ENCODE results near the gene DMGDH.
A peak's percentile ranks its signal among the peaks of the same experiment; 100 is the strongest.

DMGDH gene

DNA sequence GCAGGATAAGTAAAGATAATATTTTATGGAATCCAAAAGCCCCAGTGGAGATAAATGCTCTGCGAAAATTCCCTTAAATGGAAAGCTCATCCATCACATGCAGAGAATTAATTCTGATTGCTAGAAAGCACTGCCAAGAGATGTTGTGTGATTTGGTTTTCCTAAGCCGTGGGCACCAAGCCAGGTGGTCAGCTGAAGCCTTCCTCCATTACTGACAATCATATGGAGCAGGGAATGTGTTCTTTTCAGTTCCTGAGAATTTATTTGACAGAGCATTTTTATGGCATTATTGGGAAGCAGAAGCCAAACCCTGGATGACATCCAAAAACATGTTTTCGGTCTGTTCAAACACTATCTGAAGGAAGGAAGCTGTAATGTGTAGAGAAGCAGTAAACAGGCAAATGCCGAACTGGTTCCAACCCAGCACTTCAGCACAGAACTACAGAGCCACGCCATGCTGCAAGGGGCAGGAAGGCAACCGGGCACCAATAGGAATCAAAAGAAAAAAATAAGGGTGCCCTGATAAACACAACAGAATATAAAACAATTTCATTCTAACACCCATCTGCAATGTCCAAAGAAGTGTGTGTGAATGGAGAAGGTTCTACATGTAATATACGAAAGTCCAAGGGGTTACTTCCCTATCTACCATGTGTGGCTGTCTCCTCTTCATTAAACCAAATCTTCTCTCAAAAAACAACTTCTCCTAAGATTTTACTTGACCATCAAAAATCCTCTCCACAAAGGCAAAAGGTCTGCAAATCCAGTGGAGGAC, 96.6 kb downstream of the DMGDH start:
- DNase-seq, result peak; percentile 65

DNA sequence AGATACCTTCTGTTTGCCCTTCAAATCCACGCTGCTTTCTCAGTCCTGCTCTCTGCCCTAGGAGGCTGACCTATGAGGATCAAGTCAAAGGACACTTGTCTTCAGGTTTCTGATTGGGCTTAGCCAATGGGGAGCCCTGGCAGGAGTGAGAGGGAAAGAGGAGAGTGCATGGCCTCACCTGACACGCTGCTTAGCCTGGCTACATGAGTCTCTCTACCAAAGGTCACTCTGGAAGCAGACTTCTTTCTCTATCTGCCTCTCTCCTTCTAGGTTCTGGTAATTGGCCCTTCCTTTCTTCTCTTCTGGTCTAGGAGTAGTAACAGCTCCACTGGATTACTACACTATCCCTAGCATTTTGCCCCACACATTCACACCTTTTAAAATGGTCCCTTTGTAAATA, 97.5 kb downstream of the DMGDH start:
- no peak for DNase-seq

DNA sequence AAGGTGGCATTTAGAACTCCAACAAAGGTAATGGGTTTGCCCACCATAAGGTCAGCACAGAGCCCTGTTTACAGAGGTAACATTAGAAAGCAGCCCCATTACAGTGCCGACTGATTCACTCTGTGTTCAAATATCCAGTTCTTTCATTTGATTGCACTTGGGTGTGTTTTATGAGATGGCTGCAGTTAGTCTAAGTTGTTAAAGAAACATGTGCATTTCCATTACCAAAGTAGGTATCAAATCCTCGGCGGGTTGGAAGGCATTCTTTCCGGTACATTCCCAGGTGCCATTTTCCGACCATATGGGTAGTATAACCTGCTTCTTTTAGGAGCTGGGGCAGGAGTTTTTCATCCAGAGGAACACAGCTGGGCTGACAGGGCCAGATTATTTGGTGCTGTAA, 100.7 kb downstream of the DMGDH start:
- DNase-seq, result no peak

DNA sequence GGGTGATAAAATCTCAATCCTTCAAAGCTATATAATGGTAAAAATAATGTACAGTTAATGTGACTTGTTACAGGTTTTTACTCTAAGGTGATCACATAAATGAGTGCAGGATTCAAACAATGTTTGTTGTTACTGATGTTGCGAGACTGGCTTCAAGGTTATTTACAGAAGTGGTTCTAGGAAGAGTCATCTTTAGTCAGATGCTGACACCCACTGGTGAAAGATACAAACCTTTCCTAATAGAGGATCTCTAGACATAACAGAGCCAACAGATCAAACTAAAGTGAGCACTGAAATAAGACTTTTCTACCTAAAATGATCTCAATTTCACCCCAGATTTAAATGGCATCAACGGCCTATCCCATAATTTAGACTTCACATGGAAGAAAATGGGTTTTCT, 104.6 kb downstream of the DMGDH start:
- DNase-seq, result peak; percentile 85

DNA sequence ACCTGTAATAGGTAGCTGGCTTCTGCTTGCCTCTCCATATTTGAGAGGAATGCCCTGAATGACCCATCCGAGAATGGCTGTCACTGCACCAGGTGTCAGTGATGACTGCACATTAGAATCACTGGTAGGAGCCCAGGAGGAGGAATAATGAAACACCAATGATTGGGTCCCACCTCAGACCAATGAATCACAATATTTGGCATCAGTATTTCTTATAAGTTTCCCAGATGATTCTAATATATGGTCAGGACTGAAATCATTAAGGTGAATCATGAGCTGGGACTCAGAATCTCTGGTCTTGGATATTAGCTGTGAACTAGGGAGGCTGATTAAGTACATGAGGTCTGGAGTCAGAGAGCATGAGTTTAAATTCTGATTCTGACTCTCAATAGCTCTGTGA, 107.7 kb downstream of the DMGDH start:
- DNase-seq, result no peak

DNA sequence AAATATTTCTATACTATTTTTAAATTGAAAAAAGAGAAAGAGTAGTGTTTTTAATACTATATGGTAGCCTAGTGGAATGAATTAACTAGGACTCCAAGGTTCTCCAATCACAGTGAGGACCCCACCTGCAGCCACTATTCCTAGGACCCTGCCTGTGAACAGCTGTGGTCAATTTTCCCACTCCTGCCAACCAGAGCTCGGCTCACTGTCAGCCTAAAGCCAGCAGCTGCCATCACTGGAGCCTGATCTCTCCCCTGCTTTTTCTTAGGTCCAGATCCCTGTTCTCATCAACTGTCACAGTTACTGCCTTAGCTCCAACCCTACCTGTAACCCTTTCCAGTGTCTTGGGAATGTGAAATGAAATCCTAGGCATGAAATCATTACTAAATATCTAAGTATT, 109.7 kb downstream of the DMGDH start:
- DNase-seq, result no peak

DNA sequence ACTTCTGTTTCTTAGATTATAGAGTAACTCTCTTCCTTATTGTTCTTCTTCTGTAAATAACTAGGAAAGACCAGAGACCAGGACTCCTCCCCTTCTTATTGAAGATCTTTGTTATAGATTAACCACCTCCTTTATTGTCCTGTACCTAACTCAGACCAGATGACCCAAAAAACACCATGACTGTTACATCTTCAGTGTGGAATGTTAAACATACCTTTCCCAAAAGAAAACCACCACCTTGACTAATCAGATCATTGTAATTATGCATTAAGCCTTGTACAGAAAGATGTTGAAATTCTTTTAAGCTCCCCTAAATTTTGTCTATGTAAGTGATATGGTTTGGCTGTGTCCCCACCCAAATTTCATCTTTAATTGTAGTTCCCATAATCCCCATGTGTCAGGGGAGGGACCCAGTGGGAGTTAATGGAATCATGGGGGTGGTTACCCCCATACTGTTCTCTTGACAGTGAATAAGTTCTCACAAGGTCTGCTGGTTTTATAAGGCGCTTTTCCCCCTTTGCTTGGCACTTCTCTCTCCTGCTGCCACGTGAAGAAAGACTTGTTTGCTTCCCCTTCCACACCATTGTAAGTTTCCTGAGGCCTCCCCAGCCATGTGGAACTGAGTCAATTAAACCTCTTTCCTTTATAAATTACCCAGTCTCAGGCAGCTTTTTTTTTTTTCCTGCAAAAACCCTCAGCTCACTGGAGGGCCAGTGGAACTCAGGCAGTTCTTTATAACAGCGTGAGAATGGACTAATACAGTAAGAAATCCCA, 110.6 kb downstream of the DMGDH start:
- DNase-seq, result no peak

DNA sequence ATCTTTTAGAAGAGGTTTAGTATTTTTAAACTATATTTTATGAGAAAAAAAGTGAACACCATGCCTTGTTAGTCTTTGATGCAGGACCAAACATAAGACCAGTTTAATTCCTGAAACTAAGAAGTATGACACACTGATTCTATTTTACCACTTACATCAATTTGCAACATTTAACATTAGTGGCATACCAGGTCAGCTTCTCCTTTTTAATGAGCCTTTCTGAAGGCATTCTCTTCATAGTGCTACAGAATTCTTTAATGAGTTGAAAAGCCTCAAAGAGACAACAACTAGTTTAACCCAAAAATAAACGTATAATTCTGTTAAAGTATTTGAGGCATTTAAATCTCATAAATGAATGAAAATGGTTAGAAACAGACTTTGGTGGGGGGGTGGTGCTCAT, 112.6 kb downstream of the DMGDH start:
- no peak for DNase-seq

DNA sequence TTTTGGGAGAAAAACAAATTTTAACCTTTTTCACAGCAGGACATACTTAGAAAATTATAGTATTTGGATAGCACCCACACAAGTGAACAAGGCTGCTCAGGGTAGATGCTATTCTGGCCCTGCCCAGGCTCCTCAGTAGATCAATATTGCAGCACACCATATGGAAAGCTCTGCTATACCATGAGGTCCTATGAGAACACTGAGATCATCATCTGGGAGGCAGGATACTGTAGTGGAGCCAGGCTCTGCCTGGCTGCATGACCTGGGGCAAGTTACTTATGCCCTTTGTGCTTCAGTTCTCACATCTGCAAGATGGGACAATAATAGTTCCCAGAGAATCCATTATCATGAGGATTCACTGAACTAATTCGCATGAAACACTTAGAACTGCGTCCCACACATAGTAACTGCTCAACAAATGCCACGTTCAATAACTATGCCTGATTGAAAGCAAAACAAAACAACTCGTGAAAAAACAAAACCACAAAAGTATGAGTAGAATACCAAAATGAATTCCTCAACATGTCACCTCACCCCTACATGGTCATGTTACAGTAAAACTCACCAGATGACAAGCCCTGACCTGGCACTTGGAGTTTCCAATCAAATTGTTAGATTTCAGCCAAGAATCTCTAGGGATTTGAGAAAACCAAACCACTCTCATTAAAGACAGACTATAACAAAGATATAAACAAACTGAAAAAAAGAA, 116.2 kb downstream of the DMGDH start:
- DNase-seq, result no peak

Measured in eye (tissue), 1 donor.